Lung (tissue), 12 donors: ENCODE measurements around the gene EPHA1. TPM values are rescaled to one million over a fixed set of nuclear protein-coding genes. Genes with fewer than 3 reads are reported as not detected.

Experiments
- ATAC-seq: fragments of 200-7000 bp; cut with Tn5 transposase; one replicate; pipeline ENCODE4 v1.9.1; 2020; ENCODE audit warnings: moderate number of reproducible peaks; ENCODE audit not compliant: insufficient read depth, low FRiP score
- DNase-seq, 3 donors: peaks; one replicate each; pipeline ENCODE4 v3.0.0-alpha.2; 2013 to 2017
- H3K27ac ChIP-seq, 2 donors: one replicate each; pipeline ENCODE4 v1.5.1; 2013; ENCODE audit warnings: mild to moderate bottlenecking in 2 of 2, moderate library complexity in 2 of 2, control low read depth in 1 of 2, inconsistent platforms in 1 of 2, low read depth in 1 of 2, low read length in 1 of 2
- H3K27me3 ChIP-seq, 3 donors: one replicate each; pipeline ENCODE4 v1.5.1; 2013; ENCODE audit warnings: low read length in 2 of 3; ENCODE audit not compliant: control insufficient read depth in 3 of 3, insufficient read depth in 3 of 3
- H3K36me3 ChIP-seq, 4 donors: one replicate each; pipeline ENCODE4 v1.5.1; 2013; ENCODE audit warnings: low read length in 4 of 4, mild to moderate bottlenecking in 1 of 4, moderate library complexity in 1 of 4; ENCODE audit not compliant: control insufficient read depth in 4 of 4, insufficient read depth in 4 of 4
- H3K4me1 ChIP-seq, 5 donors: one replicate each; pipeline ENCODE4 v1.5.1; 2013; ENCODE audit warnings: low read length in 5 of 5, mild to moderate bottlenecking in 2 of 5, moderate library complexity in 1 of 5; ENCODE audit not compliant: control insufficient read depth in 5 of 5, insufficient read depth in 5 of 5
- H3K4me3 ChIP-seq: one replicate; pipeline ENCODE4 v1.5.1; 2013; ENCODE audit warnings: mild to moderate bottlenecking, control low read depth, moderate library complexity
- H3K9ac ChIP-seq, 2 donors: one replicate each; pipeline ENCODE4 v1.5.1; 2013; ENCODE audit warnings: low read length in 2 of 2, control low read depth in 1 of 2; ENCODE audit not compliant: insufficient read depth in 1 of 2
- H3K9me3 ChIP-seq, 4 donors: one replicate each; pipeline ENCODE4 v1.5.1; 2013; ENCODE audit warnings: low read length in 3 of 4, mild to moderate bottlenecking in 1 of 4, moderate library complexity in 1 of 4; ENCODE audit not compliant: control insufficient read depth in 4 of 4, insufficient read depth in 3 of 4
- CTCF ChIP-seq: IDR thresholded peaks from 2 replicates; pipeline ENCODE4 v1.5.1; 2012; ENCODE audit warnings: mild to moderate bottlenecking; ENCODE audit errors: control extremely low read depth, extremely low read depth
- WGBS, 2 donors: extraction: QIAGEN DNeasy Blood & Tissue Kit; methylation state at CpG; one replicate each; pipeline ENCODE4 v1.1.7; 2013; 5-methylcytosine and 5-hydroxymethylcytosine counted together
- polyA plus RNA-seq, 2 donors: library from polyadenylated mRNA; stranded (reverse); fragments of 200-250 nt; gene quantifications; one replicate each; pipeline ENCODE4 v1.2.1, GENCODE V29; 2013
- total RNA-seq, 2 donors: library from RNA; depleted of rRNA in 1 of 2; stranded (reverse); fragments of >200 nt in 1 of 2; gene quantifications; one replicate each; pipeline ENCODE4 v1.2.1, GENCODE V29; 2014 to 2021
- donor health status: control.
- donor health status: control.
- donor health status: Bipolar disorder and iron deficiency.
- donor health status: healthy.
- donor health status: DM: yes; HTN: yes; CAD: no.

Gene EPHA1
- total and polyA plus RNA-seq, 4 donors = 4.2 to 13.3 (median 5.9) TPM

DNA sequence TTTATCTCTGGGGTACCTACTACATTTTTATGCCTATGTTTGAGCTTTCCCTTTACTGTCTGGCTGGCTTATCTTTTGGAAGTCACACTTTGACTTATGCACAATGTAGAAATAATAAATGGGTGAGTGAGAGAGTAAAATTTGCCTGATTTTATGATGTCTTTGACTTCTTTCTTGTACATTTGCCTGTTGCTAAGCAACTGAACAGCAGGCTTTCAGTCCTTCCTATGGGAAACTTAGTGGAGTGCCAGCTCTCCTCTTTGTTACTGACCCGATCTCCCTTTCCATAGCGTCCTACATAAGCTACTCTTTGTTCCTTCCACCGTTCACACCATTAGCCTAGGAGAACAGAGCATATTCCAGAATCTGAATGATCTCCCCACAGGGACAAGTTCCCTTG, 38.8 kb upstream of the EPHA1 start:
- Histone ChIP-seq H3K27ac (no peak overlapping the region), H3K36me3 (no peaks in the 10 kb centered on the region), H3K9me3 (peaks cover 0 to 1% (median 0%) of the 10 kb centered on the region in 4 donors), H3K27me3 (peaks cover 0 to 3% (median 0%) of the 10 kb centered on the region in 3 donors), H3K4me1 (peaks cover 0 to 3% (median 0%) of the 10 kb centered on the region in 5 donors), H3K4me3 (no peak overlapping the region), H3K9ac (no peak overlapping the region)
- DNase-seq = peak in 2 of 3 donors; percentile 16 to 18
- no peak for TF ChIP-seq CTCF
- 57 to 76% methylated on average over 3 of the region's 3 CpGs for WGBS, 2 donors
- ATAC-seq = no peak

- Histone ChIP-seq H3K4me1 (no peaks in the 10 kb centered on the region), H3K27me3 (peaks cover 0 to 3% (median 0%) of the 10 kb centered on the region in 3 donors), H3K36me3 (no peaks in the 10 kb centered on the region), H3K9ac (no peak overlapping the region), H3K27ac (no peak overlapping the region), H3K9me3 (peaks cover 0 to 1% (median 0%) of the 10 kb centered on the region in 4 donors), H3K4me3 (no peak overlapping the region)
- WGBS, 2 donors = 95 to 100% methylated on average over 1 of the region's 1 CpG
- DNase-seq (no peak), ATAC-seq (no peak)
- no peak for TF ChIP-seq CTCF
These were observed 36.1 kb upstream of the EPHA1 start for GRCh38 chr7:143444785-143445184.

GRCh38 chr7:143444063-143444782, 35.6 kb upstream of the EPHA1 start:
- TF ChIP-seq CTCF = no peak
- Histone ChIP-seq H3K4me1 (no peaks in the 10 kb centered on the region), H3K4me3 (no peak overlapping the region), H3K36me3 (no peaks in the 10 kb centered on the region), H3K9ac (no peak overlapping the region), H3K27me3 (peaks cover 0 to 3% (median 0%) of the 10 kb centered on the region in 3 donors), H3K9me3 (peaks cover 0 to 1% (median 0%) of the 10 kb centered on the region in 4 donors), H3K27ac (no peak overlapping the region)
- DNase-seq = no peak
- 96 to 97% methylated on average over 6 of the region's 6 CpGs for WGBS, 2 donors
- ATAC-seq = no peak
